MM.1S (cell line): ENCODE results near the gene CYP17A1.

Experiments
- DNase-seq: peaks from one replicate; pipeline ENCODE4 v3.0.0-alpha.2; 2015
- H2AFZ ChIP-seq: fragments of 300-600 bp; sonication (generic); 2 replicates; pipeline ENCODE4 v1.6.0; 2016; ENCODE audit warnings: antibody characterized with exemption, low read length
- H3F3A ChIP-seq: fragments of 300-600 bp; sonication (generic); 2 replicates; pipeline ENCODE4 v1.6.1; 2016; ENCODE audit warnings: mild to moderate bottlenecking, antibody characterized with exemption, low read length, moderate library complexity, mixed read lengths; ENCODE audit not compliant: insufficient read depth
- H3K27ac ChIP-seq: fragments of 300-600 bp; sonication (generic); 2 replicates; pipeline ENCODE4 v1.5.1; 2016; ENCODE audit warnings: mild to moderate bottlenecking, low read length
- H3K27me3 ChIP-seq: fragments of 300-600 bp; sonication (generic); replicated peaks from 2 replicates; pipeline ENCODE4 v1.6.0; 2016; ENCODE audit warnings: low read length; ENCODE audit not compliant: insufficient read depth
- H3K36me3 ChIP-seq: fragments of 300-600 bp; sonication (generic); replicated peaks from 2 replicates; pipeline ENCODE4 v1.6.1; 2016; ENCODE audit warnings: mild to moderate bottlenecking, low read length, mixed read lengths; ENCODE audit not compliant: insufficient read depth
- H3K4me1 ChIP-seq: fragments of 300-600 bp; sonication (generic); 2 replicates; pipeline ENCODE4 v1.6.1; 2016; ENCODE audit warnings: low read length, mixed read lengths
- H3K4me2 ChIP-seq: fragments of 300-600 bp; sonication (generic); 2 replicates; pipeline ENCODE4 v1.6.0; 2016; ENCODE audit warnings: low read depth, low read length
- H3K4me3 ChIP-seq: fragments of 300-600 bp; sonication (generic); 2 replicates; pipeline ENCODE4 v1.5.1; 2016; ENCODE audit warnings: low read length, mixed read lengths
- H3K79me2 ChIP-seq: fragments of 300-600 bp; sonication (generic); 2 replicates; pipeline ENCODE4 v1.6.1; 2016; ENCODE audit warnings: mixed run types, low read length, mixed read lengths
- H3K9ac ChIP-seq: fragments of 300-600 bp; sonication (generic); 2 replicates; pipeline ENCODE4 v1.6.1; 2016; ENCODE audit warnings: low read length, mixed read lengths
- H3K9me2 ChIP-seq: fragments of 300-600 bp; sonication (generic); replicated peaks from 2 replicates; pipeline ENCODE4 v1.6.1; 2016; ENCODE audit warnings: mild to moderate bottlenecking, low read length, mixed read lengths; ENCODE audit not compliant: insufficient read depth
- H3K9me3 ChIP-seq: fragments of 300-600 bp; sonication (generic); replicated peaks from 2 replicates; pipeline ENCODE4 v1.6.1; 2016; ENCODE audit warnings: mild to moderate bottlenecking, low read length, mixed read lengths; ENCODE audit not compliant: insufficient read depth
- H4K20me1 ChIP-seq: fragments of 300-600 bp; sonication (generic); 2 replicates; pipeline ENCODE4 v1.6.1; 2016; ENCODE audit warnings: mild to moderate bottlenecking, low read length, moderate library complexity, mixed read lengths; ENCODE audit not compliant: insufficient read depth
- EZH2 ChIP-seq: fragments of 300-600 bp; sonication (generic); optimal IDR thresholded peaks from 2 replicates; pipeline ENCODE3; 2017; ENCODE audit warnings: low read depth, mild to moderate bottlenecking, antibody characterized with exemption, low read length, mixed read lengths
- EZH2phosphoT487 ChIP-seq: fragments of 300-600 bp; sonication (generic); IDR thresholded peaks from 2 replicates; pipeline ENCODE4 v1.6.1; 2018; ENCODE audit warnings: antibody characterized with exemption, low read length
- TF ChIP-seq, protein P1 (sequence below): fragments of 300-600 bp; sonication (generic); IDR thresholded peaks from 2 replicates; pipeline ENCODE4 v1.5.1; 2016; ENCODE audit warnings: antibody characterized with exemption, low read length, mixed read lengths

The CYP17A1 gene

GRCh38 chr10:102832987-102833386 is 4.2 kb downstream of the CYP17A1 start:
- H4K20me1 ChIP-seq: no peaks in the 10 kb centered on the region
- H3K9ac ChIP-seq: no peak overlapping the region
- DNase-seq: no peak
- no peak for TF ChIP-seq EZH2
- TF ChIP-seq, protein P1, sequence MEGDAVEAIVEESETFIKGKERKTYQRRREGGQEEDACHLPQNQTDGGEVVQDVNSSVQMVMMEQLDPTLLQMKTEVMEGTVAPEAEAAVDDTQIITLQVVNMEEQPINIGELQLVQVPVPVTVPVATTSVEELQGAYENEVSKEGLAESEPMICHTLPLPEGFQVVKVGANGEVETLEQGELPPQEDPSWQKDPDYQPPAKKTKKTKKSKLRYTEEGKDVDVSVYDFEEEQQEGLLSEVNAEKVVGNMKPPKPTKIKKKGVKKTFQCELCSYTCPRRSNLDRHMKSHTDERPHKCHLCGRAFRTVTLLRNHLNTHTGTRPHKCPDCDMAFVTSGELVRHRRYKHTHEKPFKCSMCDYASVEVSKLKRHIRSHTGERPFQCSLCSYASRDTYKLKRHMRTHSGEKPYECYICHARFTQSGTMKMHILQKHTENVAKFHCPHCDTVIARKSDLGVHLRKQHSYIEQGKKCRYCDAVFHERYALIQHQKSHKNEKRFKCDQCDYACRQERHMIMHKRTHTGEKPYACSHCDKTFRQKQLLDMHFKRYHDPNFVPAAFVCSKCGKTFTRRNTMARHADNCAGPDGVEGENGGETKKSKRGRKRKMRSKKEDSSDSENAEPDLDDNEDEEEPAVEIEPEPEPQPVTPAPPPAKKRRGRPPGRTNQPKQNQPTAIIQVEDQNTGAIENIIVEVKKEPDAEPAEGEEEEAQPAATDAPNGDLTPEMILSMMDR: no peak
- TF ChIP-seq EZH2phosphoT487: no peak
- H3K4me2 ChIP-seq: no peak overlapping the region
- no peaks in the 10 kb centered on the region for H3K4me1 ChIP-seq
- H3K27me3 ChIP-seq: no peaks in the 10 kb centered on the region
- no peaks in the 10 kb centered on the region for H3K79me2 ChIP-seq
- H3K4me3 ChIP-seq: no peak overlapping the region
- H2AFZ ChIP-seq: no peak overlapping the region
- H3K27ac ChIP-seq: no peak overlapping the region
- no peaks in the 10 kb centered on the region for H3F3A ChIP-seq
- no peaks in the 10 kb centered on the region for H3K36me3 ChIP-seq
- no peaks in the 10 kb centered on the region for H3K9me3 ChIP-seq
- H3K9me2 ChIP-seq: no peaks in the 10 kb centered on the region

GRCh38 chr10:102832248-102832647 is 5.0 kb downstream of the CYP17A1 start:
- no peaks in the 10 kb centered on the region for H4K20me1 ChIP-seq
- no peaks in the 10 kb centered on the region for H3K4me1 ChIP-seq
- no peaks in the 10 kb centered on the region for H3K79me2 ChIP-seq
- H3K27me3 ChIP-seq: no peaks in the 10 kb centered on the region
- no peaks in the 10 kb centered on the region for H3K36me3 ChIP-seq
- TF ChIP-seq, protein P1: no peak
- no peak overlapping the region for H3K4me3 ChIP-seq
- H3K9me2 ChIP-seq: no peaks in the 10 kb centered on the region
- no peak overlapping the region for H3K9ac ChIP-seq
- H3K27ac ChIP-seq: no peak overlapping the region
- H3K9me3 ChIP-seq: no peaks in the 10 kb centered on the region
- no peak overlapping the region for H3K4me2 ChIP-seq
- no peak overlapping the region for H2AFZ ChIP-seq
- DNase-seq: no peak
- H3F3A ChIP-seq: no peaks in the 10 kb centered on the region

DNA sequence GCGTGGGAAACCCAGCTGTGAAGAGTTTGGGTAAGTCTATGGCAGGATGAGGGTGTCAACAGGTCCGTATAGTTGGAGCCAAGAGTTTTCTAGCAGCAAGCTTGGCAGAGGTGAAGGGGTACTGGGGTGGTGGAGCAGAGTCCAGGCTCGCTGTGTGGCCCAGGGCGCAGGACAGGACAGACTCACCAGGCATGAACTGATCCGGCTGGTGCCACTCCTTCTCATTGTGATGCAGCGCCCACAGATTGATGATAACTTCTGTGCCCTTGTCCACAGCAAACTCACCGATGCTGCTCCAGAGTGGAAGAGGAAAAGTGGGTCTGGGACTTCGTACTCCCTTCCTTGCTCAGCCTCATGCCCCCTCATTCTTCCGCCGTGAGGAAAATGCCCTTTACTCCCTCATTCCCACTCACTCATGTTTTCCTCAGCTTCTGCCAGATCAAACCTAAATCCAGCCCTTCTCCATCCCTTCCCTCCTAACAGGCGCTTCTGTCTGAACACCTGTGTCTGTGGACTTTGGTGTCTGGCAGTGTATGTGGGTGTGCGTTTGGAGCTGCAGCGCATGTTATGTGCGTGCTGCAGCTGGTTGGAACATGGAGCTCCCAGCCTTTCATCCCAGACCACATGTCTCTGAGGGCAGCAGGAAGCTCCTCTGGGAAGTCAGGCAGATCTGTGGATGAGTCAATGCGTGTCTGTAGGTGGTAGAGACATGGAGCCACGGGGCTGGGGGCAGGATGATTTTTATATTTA is 5.7 kb downstream of the CYP17A1 start:
- Histone ChIP-seq H3K79me2 (no peaks in the 10 kb centered on the region), H3K4me3 (no peak overlapping the region), H3K9me3 (no peaks in the 10 kb centered on the region), H4K20me1 (no peaks in the 10 kb centered on the region), H3F3A (no peaks in the 10 kb centered on the region), H2AFZ (no peak overlapping the region), H3K36me3 (no peaks in the 10 kb centered on the region), H3K4me1 (no peaks in the 10 kb centered on the region), H3K4me2 (no peak overlapping the region), H3K9ac (no peak overlapping the region), H3K9me2 (no peaks in the 10 kb centered on the region), H3K27me3 (no peaks in the 10 kb centered on the region), H3K27ac (no peak overlapping the region)
- no peak for DNase-seq
- no peak for TF ChIP-seq EZH2
- TF ChIP-seq EZH2phosphoT487: no peak
- TF ChIP-seq, protein P1: no peak
